DOHH2 (cell line): Measurements from ENCODE around the gene COL8A2.

Experiments
- H3F3A ChIP-seq: fragments of 200-600 bp; sonication (generic), shearing (Covaris generic); 2 replicates; pipeline ENCODE4 v1.6.0; 2016; ENCODE audit warnings: antibody characterized with exemption, mild to moderate bottlenecking; ENCODE audit not compliant: control insufficient read depth, insufficient read depth
- H3K27ac ChIP-seq: fragments of 200-600 bp; sonication (generic); 2 replicates; pipeline ENCODE4 v1.5.1; 2014; ENCODE audit warnings: low read depth, mild to moderate bottlenecking, low read length, moderate library complexity
- H3K27me3 ChIP-seq: fragments of 200-600 bp; sonication (generic); 2 replicates; pipeline ENCODE4 v1.6.1; 2014; ENCODE audit warnings: mild to moderate bottlenecking, low read length, mixed read lengths; ENCODE audit not compliant: control insufficient read depth
- H3K36me3 ChIP-seq: fragments of 200-600 bp; sonication (generic); 2 replicates; pipeline ENCODE4 v1.6.1; 2014; ENCODE audit warnings: mild to moderate bottlenecking, low read length, moderate library complexity, mixed read lengths; ENCODE audit not compliant: control insufficient read depth
- H3K4me1 ChIP-seq: fragments of 200-600 bp; sonication (generic); 2 replicates; pipeline ENCODE4 v1.6.1; 2014; ENCODE audit warnings: mild to moderate bottlenecking, low read length, mixed read lengths; ENCODE audit not compliant: control insufficient read depth
- H3K4me2 ChIP-seq: fragments of 200-600 bp; sonication (generic); 2 replicates; pipeline ENCODE4 v1.6.0; 2014; ENCODE audit warnings: mild to moderate bottlenecking, low read length, moderate library complexity
- H3K4me3 ChIP-seq: fragments of 200-600 bp; sonication (generic); 2 replicates; pipeline ENCODE4 v1.5.1; 2014; ENCODE audit warnings: mild to moderate bottlenecking, low read length, mixed read lengths
- H3K79me2 ChIP-seq: fragments of 200-600 bp; sonication (generic); 2 replicates; pipeline ENCODE4 v1.6.1; 2014; ENCODE audit warnings: mild to moderate bottlenecking, low read length, mixed read lengths; ENCODE audit not compliant: control insufficient read depth
- H3K9me2 ChIP-seq: fragments of 200-600 bp; sonication (generic); replicated peaks from 2 replicates; pipeline ENCODE4 v1.6.1; 2014; ENCODE audit warnings: mild to moderate bottlenecking, low read length, mixed read lengths; ENCODE audit not compliant: control insufficient read depth
- H3K9me3 ChIP-seq: fragments of 200-600 bp; sonication (generic); 2 replicates; pipeline ENCODE4 v1.6.1; 2014; ENCODE audit warnings: antibody characterized with exemption, low read length, mixed read lengths; ENCODE audit not compliant: control insufficient read depth, insufficient read depth
- H4K20me1 ChIP-seq: fragments of 200-600 bp; sonication (generic); 2 replicates; pipeline ENCODE4 v1.6.0; 2014; ENCODE audit warnings: low read depth, mild to moderate bottlenecking, antibody characterized with exemption, low read length, moderate library complexity; ENCODE audit not compliant: control insufficient read depth, insufficient read depth
- EZH2phosphoT487 ChIP-seq: fragments of 200-600 bp; sonication (generic); IDR thresholded peaks from 2 replicates; pipeline ENCODE4 v1.6.1; 2017; ENCODE audit warnings: borderline replicate concordance, mild to moderate bottlenecking, antibody characterized with exemption, low read length, moderate library complexity, mixed read lengths
- TF ChIP-seq, protein P1 (sequence below): fragments of 200-600 bp; sonication (generic); IDR thresholded peaks from one replicate; pipeline ENCODE4 v1.5.1; 2014; ENCODE audit warnings: antibody characterized with exemption, mild to moderate bottlenecking, low read depth, low read length; ENCODE audit not compliant: poor library complexity, severe bottlenecking

Gene COL8A2

DNA sequence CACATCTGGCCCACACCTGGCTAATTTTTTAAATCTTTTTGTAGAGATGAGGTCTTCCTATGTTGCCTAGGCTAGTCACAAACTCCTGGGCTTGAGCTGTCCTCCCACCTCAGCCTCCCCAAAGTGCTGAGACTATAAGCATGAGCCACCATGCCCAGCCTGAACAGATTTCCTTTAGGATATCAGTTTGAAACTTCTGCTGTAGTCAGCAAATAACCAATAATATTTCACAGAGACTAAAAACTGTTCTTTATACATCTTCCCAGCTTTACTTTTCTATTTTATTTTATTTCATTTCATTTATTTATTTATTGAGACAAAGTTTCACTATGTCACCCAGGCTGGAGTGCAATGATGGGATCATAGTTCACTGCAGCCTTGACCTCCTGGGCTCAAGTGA lies 71.0 kb downstream of the COL8A2 start:
- H3K27me3 ChIP-seq: no peaks in the 10 kb centered on the region
- no peaks in the 10 kb centered on the region for H3K79me2 ChIP-seq
- H3K36me3 ChIP-seq: no peaks in the 10 kb centered on the region; the same call in 1 of the 2 replicates
- H3K4me1 ChIP-seq: no peaks in the 10 kb centered on the region
- no peaks in the 10 kb centered on the region; the same call in 1 of the 2 replicates for H3F3A ChIP-seq
- H3K9me2 ChIP-seq: no peaks in the 10 kb centered on the region
- H3K4me3 ChIP-seq: no peak overlapping the region
- no peak overlapping the region for H3K4me2 ChIP-seq
- no peak for TF ChIP-seq EZH2phosphoT487
- TF ChIP-seq, protein P1, sequence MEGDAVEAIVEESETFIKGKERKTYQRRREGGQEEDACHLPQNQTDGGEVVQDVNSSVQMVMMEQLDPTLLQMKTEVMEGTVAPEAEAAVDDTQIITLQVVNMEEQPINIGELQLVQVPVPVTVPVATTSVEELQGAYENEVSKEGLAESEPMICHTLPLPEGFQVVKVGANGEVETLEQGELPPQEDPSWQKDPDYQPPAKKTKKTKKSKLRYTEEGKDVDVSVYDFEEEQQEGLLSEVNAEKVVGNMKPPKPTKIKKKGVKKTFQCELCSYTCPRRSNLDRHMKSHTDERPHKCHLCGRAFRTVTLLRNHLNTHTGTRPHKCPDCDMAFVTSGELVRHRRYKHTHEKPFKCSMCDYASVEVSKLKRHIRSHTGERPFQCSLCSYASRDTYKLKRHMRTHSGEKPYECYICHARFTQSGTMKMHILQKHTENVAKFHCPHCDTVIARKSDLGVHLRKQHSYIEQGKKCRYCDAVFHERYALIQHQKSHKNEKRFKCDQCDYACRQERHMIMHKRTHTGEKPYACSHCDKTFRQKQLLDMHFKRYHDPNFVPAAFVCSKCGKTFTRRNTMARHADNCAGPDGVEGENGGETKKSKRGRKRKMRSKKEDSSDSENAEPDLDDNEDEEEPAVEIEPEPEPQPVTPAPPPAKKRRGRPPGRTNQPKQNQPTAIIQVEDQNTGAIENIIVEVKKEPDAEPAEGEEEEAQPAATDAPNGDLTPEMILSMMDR: no peak
- no peaks in the 10 kb centered on the region for H4K20me1 ChIP-seq
- H3K9me3 ChIP-seq: no peaks in the 10 kb centered on the region
- no peak overlapping the region for H3K27ac ChIP-seq

DNA sequence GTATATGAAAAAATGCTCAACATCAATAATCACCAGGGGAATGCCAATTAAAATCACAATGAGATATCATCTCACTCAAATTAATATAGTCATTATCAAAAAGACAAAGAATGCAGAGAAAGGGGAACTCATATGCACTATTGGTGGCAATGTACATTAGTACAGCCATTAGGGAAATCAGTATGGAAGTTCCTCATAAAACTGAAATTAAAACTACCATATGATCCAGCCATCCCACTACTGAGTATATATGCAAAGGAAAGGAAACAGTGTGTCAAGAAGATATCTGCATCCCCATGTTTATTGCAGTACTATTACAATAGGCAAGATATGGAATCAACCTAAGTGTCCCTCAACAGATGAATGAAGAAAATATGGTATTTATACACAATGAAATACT lies 73.2 kb downstream of the COL8A2 start:
- H3K36me3 ChIP-seq: no peaks in the 10 kb centered on the region; the same call in 1 of the 2 replicates
- H3K4me2 ChIP-seq: no peak overlapping the region
- no peaks in the 10 kb centered on the region for H4K20me1 ChIP-seq
- no peaks in the 10 kb centered on the region for H3K79me2 ChIP-seq
- H3K27ac ChIP-seq: no peak overlapping the region
- no peaks in the 10 kb centered on the region for H3K27me3 ChIP-seq
- no peaks in the 10 kb centered on the region for H3F3A ChIP-seq
- no peaks in the 10 kb centered on the region for H3K9me2 ChIP-seq
- H3K9me3 ChIP-seq: no peaks in the 10 kb centered on the region
- H3K4me1 ChIP-seq: no peaks in the 10 kb centered on the region
- H3K4me3 ChIP-seq: no peak overlapping the region
- TF ChIP-seq, protein P1: no peak
- TF ChIP-seq EZH2phosphoT487: no peak
